K562 (cell line): ENCODE data around the gene TTLL3. TPM values are rescaled to one million over a fixed set of nuclear protein-coding genes. Genes with fewer than 3 reads are reported as not detected.

Experiments used
- COPS2 ChIP-seq: fragments of 450-650 bp; conservative IDR thresholded peaks from 2 replicates; pipeline ENCODE4 v1.6.1; 2016; ENCODE audit warnings: mild to moderate bottlenecking, moderate library complexity
- DMBX1 ChIP-seq: fragments of 250-450 bp; sonication (Bioruptor Pico); IDR thresholded peaks from 2 replicates; pipeline ENCODE4 v1.8.0; 2022; ENCODE audit warnings: inconsistent platforms, mild to moderate bottlenecking, moderate library complexity, borderline replicate concordance
- HSF4 ChIP-seq: fragments of 250-450 bp; sonication (Bioruptor Pico); IDR thresholded peaks from 2 replicates; pipeline ENCODE4 v2.1.2; 2022; ENCODE audit warnings: mild to moderate bottlenecking, moderate library complexity, borderline replicate concordance
- NCOR1 ChIP-seq: fragments of 450-650 bp; IDR thresholded peaks from 2 replicates; pipeline ENCODE4 v1.6.1; 2016; ENCODE audit warnings: mild to moderate bottlenecking, moderate library complexity
- NR2F6 ChIP-seq: fragments of 450-650 bp; formaldehyde crosslinking; IDR thresholded peaks from 2 replicates; pipeline ENCODE4 v1.4.0; 2020; ENCODE audit warnings: mild to moderate bottlenecking
- NR3C1 ChIP-seq: sonication (generic); formaldehyde crosslinking; IDR thresholded peaks from 2 replicates; pipeline ENCODE4 v1.8.1; 2022; ENCODE audit warnings: missing genetic modification reagents
- PCBP1 ChIP-seq: fragments of 200-400 bp; formaldehyde crosslinking; IDR thresholded peaks from 2 replicates; pipeline ENCODE4 v1.6.1; 2018; ENCODE audit warnings: mild to moderate bottlenecking, low read depth, low read length; ENCODE audit not compliant: poor library complexity, severe bottlenecking
- POLR2G ChIP-seq: fragments of 200-400 bp; formaldehyde crosslinking; IDR thresholded peaks from 2 replicates; pipeline ENCODE4 v1.6.1; 2017; ENCODE audit warnings: low read depth, mild to moderate bottlenecking, antibody characterized with exemption, low read length, moderate library complexity
- PTBP1 ChIP-seq: fragments of 200-400 bp; formaldehyde crosslinking; IDR thresholded peaks from 2 replicates; pipeline ENCODE4 v1.6.1; 2017; ENCODE audit warnings: low read depth, low read length
- PTRF ChIP-seq: fragments of 450-650 bp; IDR thresholded peaks from 2 replicates; pipeline ENCODE4 v1.6.1; 2016; ENCODE audit warnings: mild to moderate bottlenecking, missing genetic modification characterization, missing compliant biosample characterization
- SP1 ChIP-seq: sonication (generic); formaldehyde crosslinking; IDR thresholded peaks from 2 replicates; pipeline ENCODE4 v1.8.1; 2022; ENCODE audit warnings: mild to moderate bottlenecking, missing genetic modification reagents
- U2AF1 ChIP-seq: fragments of 200-400 bp; formaldehyde crosslinking; optimal IDR thresholded peaks from 2 replicates; pipeline ENCODE3; 2017; ENCODE audit warnings: mild to moderate bottlenecking, low read depth, low read length, moderate library complexity
- ZBED1 ChIP-seq: IDR thresholded peaks from 2 replicates; pipeline ENCODE4 v1.6.1; 2014
- ZNF436 ChIP-seq: fragments of 250-450, 450-650 bp; sonication (Bioruptor Pico); formaldehyde crosslinking; IDR thresholded peaks from 2 replicates; pipeline ENCODE4 v1.7.0; 2020; ENCODE audit warnings: mild to moderate bottlenecking
- ZNF695 ChIP-seq: fragments of 450-650 bp; formaldehyde crosslinking; IDR thresholded peaks from 2 replicates; pipeline ENCODE4 v1.4.0; 2020; ENCODE audit warnings: mild to moderate bottlenecking, moderate library complexity
- ZSCAN29 ChIP-seq: fragments of 450-650 bp; IDR thresholded peaks from 2 replicates; pipeline ENCODE4 v1.6.1; 2017
- polyA plus RNA-seq, 8 experiments: library from polyadenylated mRNA; depleted of rRNA in 4 of 8; stranded (reverse) in 5 of 8; unstranded in 3 of 8; fragments of >200 nt; fragmentation: Nextera tagmentation in 2 of 8; fragmentation: Illumina TruSeq in 1 of 8; extraction: Ambion mirVana in 2 of 8; extraction: Trizol in 1 of 8; gene quantifications; 2 replicates each; pipeline versions ENCODE4 v1.2.1 to v1.2.3, GENCODE V29; 2011 to 2014; ENCODE audit warnings: inconsistent platforms in 1 of 8, missing spikeins in 1 of 8
- total RNA-seq, 7 experiments: library from RNA; depleted of rRNA in 6 of 7; stranded (reverse); fragments of >200 nt in 6 of 7; fragmentation: Illumina TruSeq in 2 of 7; extraction: Trizol in 2 of 7; gene quantifications; 2 replicates each; pipeline versions ENCODE4 v1.2.1 to v1.2.3, GENCODE V29; 2011 to 2021; ENCODE audit warnings: low replicate concordance in 1 of 7
- TF ChIP-seq, protein P1 (sequence below): sonication (generic); IDR thresholded peaks from 2 replicates; pipeline ENCODE4 v1.6.1; 2016
- TF ChIP-seq, protein P2 (sequence below), 2 experiments: fragments of 450-650 bp in 1 of 2; sonication (generic) in 1 of 2; formaldehyde crosslinking in 1 of 2; IDR thresholded peaks in 1 of 2; conservative IDR thresholded peaks in 1 of 2; 2 replicates each; pipeline versions ENCODE4 v1.6.1 to v1.8.1; 2016 to 2023; ENCODE audit warnings: mild to moderate bottlenecking in 2 of 2, moderate library complexity in 2 of 2, inconsistent platforms in 1 of 2, missing genetic modification reagents in 1 of 2
- TF ChIP-seq, protein P3 (sequence below): fragments of 450-650 bp; formaldehyde crosslinking; IDR thresholded peaks from 2 replicates; pipeline ENCODE4 v1.4.0; 2020; ENCODE audit warnings: mild to moderate bottlenecking, moderate library complexity
- TF ChIP-seq, protein P4 (sequence below), 2 experiments: fragments of 200-800 bp in 1 of 2; sonication (Bioruptor generic) in 1 of 2; sonication (generic) in 1 of 2; formaldehyde crosslinking in 1 of 2; IDR thresholded peaks in 1 of 2; conservative IDR thresholded peaks in 1 of 2; 2 replicates each; pipeline versions ENCODE4 v1.5.0 to v1.6.1; 2016 to 2020; ENCODE audit warnings: missing compliant biosample characterization in 1 of 2, missing genetic modification characterization in 1 of 2, missing genetic modification reagents in 1 of 2
- TF ChIP-seq, protein P5 (sequence below): fragments of 250-450 bp; sonication (Bioruptor Pico); IDR thresholded peaks from 2 replicates; pipeline ENCODE4 v1.8.0; 2021; ENCODE audit warnings: moderate library complexity, mild to moderate bottlenecking, inconsistent platforms
- TF ChIP-seq, protein P6 (sequence below): fragments of 450-650 bp; IDR thresholded peaks from 2 replicates; pipeline ENCODE4 v1.6.1; 2016; ENCODE audit warnings: low read depth, mild to moderate bottlenecking, moderate library complexity

TTLL3 gene
- total and polyA plus RNA-seq, 9 of the 15 experiments (the other 6 are each of a cell fraction or from before 2014, with no cell fraction given) = 8.9 to 106 (median 33.2) TPM

DNA sequence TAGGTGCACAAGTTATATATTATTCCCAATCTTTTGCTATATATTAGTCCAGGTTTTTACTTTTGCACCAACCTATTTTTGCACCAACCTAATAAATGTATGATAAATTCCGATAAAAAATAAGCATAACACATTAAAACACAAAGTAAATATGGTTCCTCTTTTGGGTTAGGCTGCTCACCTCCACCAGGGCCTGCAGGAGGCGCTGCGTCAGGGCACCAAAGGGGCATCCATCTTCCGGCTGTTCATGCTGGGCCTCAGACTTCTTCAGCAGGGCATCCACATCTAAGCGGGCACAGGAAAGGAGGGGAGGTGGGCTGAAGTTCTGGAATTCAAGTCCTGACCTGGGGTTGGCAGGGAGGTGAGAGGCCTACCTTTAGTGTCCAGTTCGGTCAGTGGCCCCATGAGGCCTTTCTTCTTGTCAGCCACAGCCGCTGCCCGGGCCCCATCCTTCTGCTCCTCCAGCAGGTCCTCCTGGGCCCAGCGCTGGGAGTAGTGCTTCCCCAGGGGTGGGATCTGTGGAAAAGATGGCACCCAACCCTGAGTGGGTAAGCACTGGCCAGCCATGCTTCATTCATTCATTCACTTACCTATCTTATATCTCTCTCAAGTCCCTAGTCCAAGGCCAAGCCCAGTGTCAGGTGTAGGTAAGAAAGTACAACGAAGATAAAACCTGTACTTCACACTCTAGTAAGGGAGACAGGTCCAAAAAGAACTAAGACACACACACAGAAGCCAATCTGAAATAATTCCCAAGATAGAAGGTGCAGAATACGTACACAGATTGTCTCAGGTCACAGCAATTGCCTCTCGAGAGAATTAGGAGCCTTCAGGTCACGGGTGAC lies 23.0 kb upstream of the TTLL3 start (continued):
- no peak for TF ChIP-seq NCOR1
- TF ChIP-seq, protein P1, sequence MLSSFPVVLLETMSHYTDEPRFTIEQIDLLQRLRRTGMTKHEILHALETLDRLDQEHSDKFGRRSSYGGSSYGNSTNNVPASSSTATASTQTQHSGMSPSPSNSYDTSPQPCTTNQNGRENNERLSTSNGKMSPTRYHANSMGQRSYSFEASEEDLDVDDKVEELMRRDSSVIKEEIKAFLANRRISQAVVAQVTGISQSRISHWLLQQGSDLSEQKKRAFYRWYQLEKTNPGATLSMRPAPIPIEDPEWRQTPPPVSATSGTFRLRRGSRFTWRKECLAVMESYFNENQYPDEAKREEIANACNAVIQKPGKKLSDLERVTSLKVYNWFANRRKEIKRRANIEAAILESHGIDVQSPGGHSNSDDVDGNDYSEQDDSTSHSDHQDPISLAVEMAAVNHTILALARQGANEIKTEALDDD = no peak
- no peak for TF ChIP-seq ZSCAN29
- TF ChIP-seq NR2F6 (CRISPR knock-in tag) = no peak
- TF ChIP-seq ZBED1 = no peak
- TF ChIP-seq, protein P2, sequence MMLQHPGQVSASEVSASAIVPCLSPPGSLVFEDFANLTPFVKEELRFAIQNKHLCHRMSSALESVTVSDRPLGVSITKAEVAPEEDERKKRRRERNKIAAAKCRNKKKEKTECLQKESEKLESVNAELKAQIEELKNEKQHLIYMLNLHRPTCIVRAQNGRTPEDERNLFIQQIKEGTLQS (IDR thresholded peaks at IDR 0.05) = no peak
- TF ChIP-seq, protein P2 (CRISPR knock-in tag; conservative IDR thresholded peaks at IDR 0.05) = no peak
- no peak for TF ChIP-seq U2AF1
- TF ChIP-seq, protein P3, sequence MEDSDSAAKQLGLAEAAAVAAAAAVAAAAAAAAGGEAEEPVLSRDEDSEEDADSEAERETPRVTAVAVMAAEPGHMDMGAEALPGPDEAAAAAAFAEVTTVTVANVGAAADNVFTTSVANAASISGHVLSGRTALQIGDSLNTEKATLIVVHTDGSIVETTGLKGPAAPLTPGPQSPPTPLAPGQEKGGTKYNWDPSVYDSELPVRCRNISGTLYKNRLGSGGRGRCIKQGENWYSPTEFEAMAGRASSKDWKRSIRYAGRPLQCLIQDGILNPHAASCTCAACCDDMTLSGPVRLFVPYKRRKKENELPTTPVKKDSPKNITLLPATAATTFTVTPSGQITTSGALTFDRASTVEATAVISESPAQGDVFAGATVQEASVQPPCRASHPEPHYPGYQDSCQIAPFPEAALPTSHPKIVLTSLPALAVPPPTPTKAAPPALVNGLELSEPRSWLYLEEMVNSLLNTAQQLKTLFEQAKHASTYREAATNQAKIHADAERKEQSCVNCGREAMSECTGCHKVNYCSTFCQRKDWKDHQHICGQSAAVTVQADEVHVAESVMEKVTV (CRISPR knock-in tag) = no peak
- TF ChIP-seq, protein P4, sequence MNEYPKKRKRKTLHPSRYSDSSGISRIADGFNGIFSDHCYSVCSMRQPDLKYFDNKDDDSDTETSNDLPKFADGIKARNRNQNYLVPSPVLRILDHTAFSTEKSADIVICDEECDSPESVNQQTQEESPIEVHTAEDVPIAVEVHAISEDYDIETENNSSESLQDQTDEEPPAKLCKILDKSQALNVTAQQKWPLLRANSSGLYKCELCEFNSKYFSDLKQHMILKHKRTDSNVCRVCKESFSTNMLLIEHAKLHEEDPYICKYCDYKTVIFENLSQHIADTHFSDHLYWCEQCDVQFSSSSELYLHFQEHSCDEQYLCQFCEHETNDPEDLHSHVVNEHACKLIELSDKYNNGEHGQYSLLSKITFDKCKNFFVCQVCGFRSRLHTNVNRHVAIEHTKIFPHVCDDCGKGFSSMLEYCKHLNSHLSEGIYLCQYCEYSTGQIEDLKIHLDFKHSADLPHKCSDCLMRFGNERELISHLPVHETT (CRISPR knock-in tag; conservative IDR thresholded peaks at IDR 0.05 in 1 of 2, IDR thresholded peaks at IDR 0.05 in 1 of 2) = no peak
- no peak for TF ChIP-seq ZNF436 (CRISPR knock-in tag)
- 0 out of 2 replicates have a peak, but pooled peaks have one; percentile 34 for TF ChIP-seq HSF4 (CRISPR knock-in tag)
- TF ChIP-seq PTBP1 = no peak
- no peak for TF ChIP-seq NR3C1 (CRISPR knock-in tag)
- TF ChIP-seq, protein P5, sequence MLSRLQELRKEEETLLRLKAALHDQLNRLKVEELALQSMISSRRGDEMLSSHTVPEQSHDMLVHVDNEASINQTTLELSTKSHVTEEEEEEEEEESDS = no peak
- TF ChIP-seq PTRF (tag) = no peak
- TF ChIP-seq POLR2G = peak; percentile 52; the same call in 1 of the 2 replicates
- 0 out of 2 replicates have a peak, but pooled peaks have one; percentile 33 for TF ChIP-seq DMBX1 (CRISPR knock-in tag)
- TF ChIP-seq PCBP1 = no peak
- TF ChIP-seq COPS2 = no peak
- no peak for TF ChIP-seq ZNF695 (CRISPR knock-in tag)
- no peak for TF ChIP-seq SP1 (CRISPR knock-in tag)
- TF ChIP-seq, protein P6, sequence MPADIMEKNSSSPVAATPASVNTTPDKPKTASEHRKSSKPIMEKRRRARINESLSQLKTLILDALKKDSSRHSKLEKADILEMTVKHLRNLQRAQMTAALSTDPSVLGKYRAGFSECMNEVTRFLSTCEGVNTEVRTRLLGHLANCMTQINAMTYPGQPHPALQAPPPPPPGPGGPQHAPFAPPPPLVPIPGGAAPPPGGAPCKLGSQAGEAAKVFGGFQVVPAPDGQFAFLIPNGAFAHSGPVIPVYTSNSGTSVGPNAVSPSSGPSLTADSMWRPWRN = no peak
